Measurements from ENCODE around the gene PKD2.

PKD2 gene

GRCh38 chr4:88062843-88063242, 55.4 kb downstream of the PKD2 start:
- no peak for DNase-seq (ENCODE audit: low read depth)
- H3K4me3 ChIP-seq (ENCODE audit: low read depth, low read length): no peak overlapping the region
- TF ChIP-seq CTCF (conservative IDR thresholded peaks at IDR 0.05; ENCODE audit: low read depth, low read length): no peak

- TF ChIP-seq CTCF (conservative IDR thresholded peaks at IDR 0.05; ENCODE audit: low read depth, low read length): no peak
- no peak for DNase-seq (ENCODE audit: low read depth)
These were observed 56.3 kb downstream of the PKD2 start for GRCh38 chr4:88063634-88064296.

GRCh38 chr4:88064410-88064809, 57.0 kb downstream of the PKD2 start:
- TF ChIP-seq CTCF (conservative IDR thresholded peaks at IDR 0.05; ENCODE audit: low read depth, low read length): no peak
- no peak overlapping the region for H3K4me3 ChIP-seq (ENCODE audit: low read depth, low read length)
- no peak for DNase-seq (ENCODE audit: low read depth)

More at GRCh38 chr4:88063634-88064296, 56.3 kb downstream of the PKD2 start:
- no peak overlapping the region for H3K4me3 ChIP-seq (ENCODE audit: low read depth, low read length)

- no peak for TF ChIP-seq CTCF (conservative IDR thresholded peaks at IDR 0.05; ENCODE audit: low read depth, low read length)
- no peak overlapping the region for H3K4me3 ChIP-seq (ENCODE audit: low read depth, low read length)
- DNase-seq (ENCODE audit: low read depth): no peak
These were observed 62.6 kb downstream of the PKD2 start for GRCh38 chr4:88070031-88070430.

GRCh38 chr4:88075336-88075735, 67.9 kb downstream of the PKD2 start:
- no peak overlapping the region for H3K4me3 ChIP-seq (ENCODE audit: low read depth, low read length)
- DNase-seq (ENCODE audit: low read depth): no peak
- TF ChIP-seq CTCF (conservative IDR thresholded peaks at IDR 0.05; ENCODE audit: low read depth, low read length): no peak

- peak; percentile 20 for DNase-seq (ENCODE audit: low read depth)
- no peak for TF ChIP-seq CTCF (conservative IDR thresholded peaks at IDR 0.05; ENCODE audit: low read depth, low read length)
- no peak overlapping the region for H3K4me3 ChIP-seq (ENCODE audit: low read depth, low read length)
These were observed 70.6 kb downstream of the PKD2 start for GRCh38 chr4:88077911-88078524.

GRCh38 chr4:88078579-88078978, 71.1 kb downstream of the PKD2 start:
- DNase-seq (ENCODE audit: low read depth): peak; percentile 22
- H3K4me3 ChIP-seq (ENCODE audit: low read depth, low read length): no peak overlapping the region
- no peak for TF ChIP-seq CTCF (conservative IDR thresholded peaks at IDR 0.05; ENCODE audit: low read depth, low read length)
